AG08396 (cell line): ENCODE measurements around the gene PHLDB3.

ENCODE experiments used
- DNase-seq: peaks from one replicate; pipeline ENCODE4 v3.0.0; 2012; ENCODE audit warnings: low spot score, mixed read lengths

Gene PHLDB3

DNA sequence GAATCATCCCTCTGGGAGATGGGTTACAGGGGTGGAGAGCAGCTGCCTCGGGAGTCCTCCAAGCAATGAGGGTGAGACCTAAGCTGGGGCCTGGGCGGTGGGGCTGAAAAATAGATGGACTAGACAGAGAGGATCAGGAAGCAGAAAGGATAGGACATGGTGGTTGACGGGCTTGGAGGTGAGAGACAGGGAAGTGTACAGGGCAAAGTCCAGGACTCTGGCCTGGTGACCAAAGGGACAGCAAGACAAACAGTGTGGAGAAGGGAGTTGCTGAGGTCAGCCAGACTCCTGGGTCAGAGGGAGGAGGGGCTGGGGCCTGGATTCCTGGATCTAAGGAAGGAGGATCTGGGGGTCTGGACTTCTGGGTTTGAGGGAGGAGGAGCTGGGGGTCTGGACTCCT is 5.5 kb downstream of the PHLDB3 start:
- no peak for DNase-seq

DNA sequence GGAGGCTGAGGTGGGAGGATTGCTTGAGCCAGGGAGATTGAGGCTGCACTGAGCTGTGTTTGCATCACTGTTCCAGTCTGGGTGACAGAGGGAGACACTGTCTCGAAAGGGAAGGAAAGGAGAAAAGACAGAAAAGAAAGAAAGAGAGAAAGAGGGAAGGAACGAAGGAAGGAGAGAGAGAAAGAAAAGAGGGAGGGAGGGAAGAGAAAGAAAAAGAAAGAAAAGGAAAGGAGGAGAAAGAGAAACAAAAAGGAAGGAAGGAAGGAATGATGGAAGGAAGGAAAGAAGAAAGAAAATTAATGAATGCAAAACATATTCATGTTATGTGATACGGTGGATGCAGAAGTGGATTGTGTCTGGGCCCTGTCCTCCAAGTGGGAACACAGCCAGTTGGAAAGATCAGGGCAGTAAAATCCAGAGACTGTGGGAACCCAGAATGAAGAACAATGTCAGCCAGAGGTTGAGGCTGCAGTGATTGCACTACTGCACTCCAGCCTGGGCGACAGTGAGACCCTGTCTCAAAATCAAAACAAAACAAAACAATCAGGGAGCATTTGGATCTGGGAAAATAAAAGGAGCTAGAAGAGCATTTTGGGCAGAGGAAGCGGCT is 6.2 kb downstream of the PHLDB3 start:
- no peak for DNase-seq

DNA sequence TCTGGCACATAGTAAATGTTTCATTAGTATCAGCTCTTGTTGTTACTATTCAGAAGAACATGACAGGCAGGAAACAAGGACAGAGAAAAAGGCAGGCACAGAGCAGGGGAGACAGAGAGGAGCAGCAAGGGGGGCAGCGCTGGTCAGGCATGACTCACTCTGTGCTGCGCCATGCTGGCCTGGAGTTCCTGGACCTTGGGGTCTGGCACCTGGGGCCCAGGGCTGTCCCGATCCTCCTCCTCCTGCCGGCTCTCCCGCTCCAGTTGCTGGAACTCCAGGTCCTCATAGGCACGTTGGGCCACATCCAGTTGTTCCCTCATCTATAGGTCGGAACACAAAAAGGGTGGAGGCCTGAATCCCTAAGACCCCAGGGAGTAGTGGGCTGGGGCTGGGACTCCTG is 7.6 kb downstream of the PHLDB3 start:
- no peak for DNase-seq

DNA sequence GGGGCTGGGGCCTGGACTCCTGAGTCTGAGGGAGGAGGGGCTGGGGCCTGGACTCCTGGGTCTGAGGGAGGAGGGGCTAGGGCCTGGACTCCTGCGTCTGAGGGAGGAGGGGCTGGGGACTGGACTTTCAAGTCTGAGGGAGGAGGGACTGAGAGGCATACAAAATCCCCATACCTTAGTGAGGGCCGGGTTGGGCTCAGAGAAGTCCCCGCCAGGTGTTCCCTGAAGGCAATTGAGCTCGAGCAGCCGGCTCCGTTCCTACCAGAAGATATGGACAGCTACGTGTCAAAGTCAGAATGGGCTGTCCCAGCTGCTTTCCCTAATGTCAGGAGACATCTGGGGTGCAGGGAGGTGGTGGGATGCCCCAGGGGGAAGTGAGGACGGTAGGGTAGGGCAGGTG is 9.5 kb downstream of the PHLDB3 start:
- DNase-seq, result no peak

DNA sequence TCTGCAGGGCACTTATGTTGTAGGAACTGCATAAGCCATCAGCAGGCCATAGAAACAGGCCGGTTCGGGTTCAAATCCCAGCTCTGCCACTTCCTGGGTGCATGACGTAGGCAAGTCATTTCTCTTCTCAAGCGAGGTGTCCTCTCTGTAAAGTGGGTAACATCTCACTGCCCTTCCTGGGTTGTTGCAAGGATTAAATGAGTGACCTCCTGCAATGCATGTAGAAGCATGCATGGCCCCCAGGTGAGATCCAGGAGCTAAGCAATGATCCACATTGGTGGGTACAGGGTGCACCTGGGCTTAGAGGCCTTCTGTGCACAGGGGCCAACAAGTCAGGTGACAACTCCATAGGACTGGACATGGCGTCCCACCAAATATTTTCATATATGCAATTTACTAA is 13.8 kb downstream of the PHLDB3 start:
- DNase-seq, result no peak

DNA sequence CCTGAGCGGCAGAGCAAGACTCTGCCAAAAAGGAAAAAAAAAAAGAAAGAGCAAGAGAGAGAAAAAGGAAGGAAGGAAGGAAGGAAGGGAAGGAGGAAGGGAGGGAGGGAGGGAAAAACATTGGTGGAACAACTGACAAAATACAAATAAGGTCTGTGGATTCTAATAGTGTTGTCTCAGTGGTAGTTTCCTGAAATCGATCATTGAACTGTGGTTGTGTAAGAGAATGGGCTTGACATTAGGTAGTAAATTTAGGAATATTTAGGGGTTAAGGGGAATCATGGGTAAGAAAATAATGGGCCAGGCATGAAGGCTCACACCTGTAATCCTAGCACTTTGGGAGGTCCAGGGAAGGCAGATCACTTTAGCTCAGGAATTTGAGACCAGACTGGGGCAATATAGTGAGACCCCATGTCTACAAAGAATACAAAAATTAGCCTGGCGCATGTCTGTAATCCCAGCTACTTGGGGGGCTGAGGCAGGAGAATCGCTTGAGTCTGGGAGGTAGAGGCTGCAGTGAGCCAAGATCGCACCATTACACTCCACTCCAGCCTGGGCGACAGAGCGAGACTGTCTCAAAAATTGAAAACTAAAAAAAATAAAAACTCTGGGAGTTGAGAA is 14.5 kb downstream of the PHLDB3 start:
- no peak for DNase-seq

DNA sequence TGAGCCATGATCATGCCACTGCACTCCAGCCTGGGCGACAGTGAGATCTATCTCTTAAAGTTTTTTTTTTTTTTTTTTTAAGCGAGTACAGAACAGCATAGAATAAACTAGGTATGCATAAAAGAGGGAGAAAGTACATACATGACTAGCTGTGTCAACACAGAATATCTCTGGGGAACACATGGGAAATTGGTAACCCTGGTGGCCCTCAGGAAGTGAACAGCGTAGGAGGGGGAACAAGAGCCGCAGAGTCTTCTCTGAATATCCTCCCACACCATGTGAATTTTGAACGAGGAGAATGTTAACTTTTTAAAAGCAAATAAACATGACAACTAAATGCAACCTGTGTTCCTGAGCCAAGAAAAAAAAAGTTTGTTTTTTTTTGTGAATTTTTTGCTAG is 15.2 kb downstream of the PHLDB3 start:
- DNase-seq, result no peak

DNA sequence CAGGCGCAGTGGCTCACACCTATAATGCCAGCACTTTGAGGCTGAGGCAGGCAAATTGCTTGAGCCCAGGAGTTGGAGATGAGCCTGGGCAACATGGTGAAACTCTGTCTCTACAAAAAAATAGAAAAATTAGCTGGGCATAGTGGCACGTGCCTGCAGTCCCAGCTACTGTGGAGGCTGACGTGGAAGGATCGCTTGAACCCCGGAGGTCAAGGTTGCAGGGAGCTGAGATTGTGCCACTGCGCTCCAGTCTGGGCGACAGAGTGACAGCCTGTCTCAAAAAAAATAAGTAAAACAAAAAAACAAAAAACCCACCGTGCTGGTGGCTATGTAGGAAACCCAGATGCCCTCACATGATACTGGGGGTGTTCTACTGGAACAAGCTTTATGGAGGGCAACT is 16.4 kb downstream of the PHLDB3 start:
- no peak for DNase-seq

DNA sequence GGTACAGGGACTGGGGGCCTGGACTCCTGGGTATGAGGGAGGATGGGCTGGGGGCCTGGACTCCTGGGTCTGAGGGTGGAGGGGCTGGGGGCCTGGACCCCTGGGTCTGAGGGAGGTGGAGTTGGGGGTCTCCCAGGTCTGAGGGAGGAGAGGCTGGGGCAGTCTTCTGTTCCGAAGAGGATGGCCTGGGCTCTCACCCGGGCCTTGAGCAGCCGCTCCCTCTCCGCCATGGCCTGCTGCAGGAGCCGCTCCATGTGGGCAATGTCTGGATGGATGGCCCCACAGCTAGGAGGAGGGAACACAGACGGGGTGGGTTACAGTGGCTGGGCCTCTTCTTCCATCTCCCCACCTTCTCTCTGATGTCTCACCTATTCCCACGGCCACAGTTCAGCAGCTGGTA is 18.1 kb downstream of the PHLDB3 start:
- no peak for DNase-seq

DNA sequence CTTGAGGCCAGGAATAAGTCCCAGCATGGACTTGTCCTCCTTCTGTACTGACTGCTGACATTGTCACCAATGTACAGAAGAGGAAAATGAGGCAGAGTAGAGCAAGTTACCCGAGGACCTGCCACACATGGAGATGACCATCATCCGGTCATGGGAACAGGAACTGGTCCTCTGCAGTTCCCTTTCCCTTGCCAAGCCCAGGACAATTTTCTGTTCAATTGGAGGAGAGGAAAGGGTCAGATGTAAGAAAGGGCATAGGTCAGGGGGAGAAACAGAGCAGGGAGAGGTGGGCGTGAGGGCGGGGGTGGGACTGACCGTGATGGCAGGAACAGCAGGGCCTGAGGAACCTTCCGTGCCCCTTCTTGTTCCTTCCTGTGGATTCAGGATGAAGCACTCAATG is 18.6 kb downstream of the PHLDB3 start:
- DNase-seq, result no peak

DNA sequence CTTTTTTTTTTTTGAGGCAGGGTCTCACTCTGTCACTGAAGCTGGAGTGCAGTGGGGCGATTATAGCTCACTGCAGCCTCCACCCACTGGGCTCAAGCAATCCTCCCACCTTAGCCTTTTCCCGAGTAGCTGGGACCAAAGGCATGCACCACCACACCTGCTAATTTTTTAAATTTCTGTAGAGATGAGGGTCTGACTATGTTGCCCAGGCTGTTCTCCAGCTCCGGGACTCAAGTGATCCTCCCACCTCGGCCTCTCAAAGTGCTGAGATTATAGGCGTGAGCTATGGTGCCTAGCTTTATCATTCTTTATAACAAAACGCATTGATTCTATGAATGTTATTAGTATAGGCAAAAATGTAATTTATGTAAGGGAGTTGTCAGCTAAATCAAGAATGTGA is 21.3 kb downstream of the PHLDB3 start:
- no peak for DNase-seq

DNA sequence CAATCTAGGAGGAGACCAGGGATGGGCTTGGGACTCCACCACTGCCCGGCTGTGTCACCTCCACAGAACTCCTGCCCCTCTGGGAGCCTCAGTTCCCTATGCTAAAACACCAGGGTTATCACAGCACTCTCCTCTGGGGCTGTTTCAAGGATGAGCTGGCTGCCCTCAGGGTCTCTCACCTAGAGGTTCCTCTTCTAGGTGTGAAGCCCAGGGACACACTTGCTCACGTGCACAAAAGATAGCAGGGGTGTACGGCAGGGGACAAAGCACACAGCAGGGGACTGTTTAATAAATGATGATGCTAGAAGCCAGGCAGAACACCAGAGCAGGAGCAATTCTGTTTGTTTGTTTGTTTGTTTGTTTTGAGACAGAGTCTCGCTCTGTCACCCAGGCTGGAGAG is 22.4 kb downstream of the PHLDB3 start:
- no peak for DNase-seq

DNA sequence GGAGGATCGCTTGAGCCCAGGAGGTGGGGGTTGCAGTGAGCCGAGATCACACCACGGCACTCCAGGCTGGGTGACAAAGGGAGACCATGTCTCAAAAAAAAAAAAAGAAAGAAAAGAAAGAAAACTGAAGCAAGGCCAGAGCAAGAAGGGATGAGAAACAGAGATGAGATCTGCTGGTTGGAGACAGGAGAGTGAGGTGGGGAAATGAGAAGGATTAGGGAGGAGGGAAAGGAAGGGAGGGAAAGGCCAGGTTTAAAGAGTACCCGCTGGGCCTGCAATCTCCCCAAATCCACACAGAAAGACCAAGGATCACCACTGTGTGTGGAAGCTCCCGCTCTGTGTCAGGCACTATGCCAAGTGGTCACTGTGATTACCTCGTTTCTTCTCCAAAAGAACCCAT is 22.8 kb downstream of the PHLDB3 start:
- no peak for DNase-seq

DNA sequence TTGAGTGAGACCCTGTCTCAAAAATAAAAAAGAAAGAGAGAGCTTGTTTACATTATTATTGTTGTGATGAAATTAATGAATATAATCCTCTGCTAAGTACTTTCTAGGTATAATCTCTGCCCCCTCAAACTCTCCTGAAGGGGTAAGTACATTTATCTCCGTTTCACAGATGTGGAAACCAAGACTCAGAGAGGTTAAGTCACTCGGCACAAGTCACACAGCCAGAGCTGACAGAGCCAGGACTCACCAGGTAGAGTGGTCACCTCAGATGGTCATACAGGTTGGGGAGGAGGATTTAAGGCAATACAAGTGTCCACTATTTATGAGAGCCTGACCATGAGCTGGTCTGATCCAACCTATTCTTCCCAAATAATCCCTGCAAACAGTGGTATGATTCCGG is 24.0 kb downstream of the PHLDB3 start:
- DNase-seq, result no peak

DNA sequence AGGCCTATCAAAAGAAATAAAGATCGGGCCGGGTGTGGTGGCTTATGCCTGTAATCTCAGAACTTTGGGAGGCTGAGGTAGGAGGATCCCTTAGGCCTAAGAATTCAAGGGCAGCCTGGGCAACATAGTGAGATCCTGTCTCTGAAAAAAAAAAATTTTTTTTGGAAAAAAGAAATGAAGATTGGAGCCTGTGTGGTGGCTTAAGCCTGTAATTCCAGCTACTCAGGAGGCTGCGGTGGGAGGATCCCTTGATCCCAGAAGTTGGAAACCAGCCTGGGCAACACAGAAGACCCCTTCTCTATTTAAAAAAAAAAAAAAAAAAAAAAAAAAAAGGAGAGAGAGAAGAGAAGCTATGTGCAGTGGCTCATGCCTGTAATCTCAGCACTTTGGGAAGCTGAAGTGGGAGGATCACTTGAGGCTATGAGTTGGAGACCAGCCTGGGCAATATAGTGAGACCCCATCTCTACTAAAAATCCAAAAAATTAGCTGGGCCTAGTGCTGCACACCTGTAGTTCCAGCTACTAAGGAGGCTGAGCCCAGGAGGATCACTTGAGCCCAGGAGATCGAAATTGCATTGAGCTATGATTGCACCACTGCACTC is 24.5 kb downstream of the PHLDB3 start:
- no peak for DNase-seq

DNA sequence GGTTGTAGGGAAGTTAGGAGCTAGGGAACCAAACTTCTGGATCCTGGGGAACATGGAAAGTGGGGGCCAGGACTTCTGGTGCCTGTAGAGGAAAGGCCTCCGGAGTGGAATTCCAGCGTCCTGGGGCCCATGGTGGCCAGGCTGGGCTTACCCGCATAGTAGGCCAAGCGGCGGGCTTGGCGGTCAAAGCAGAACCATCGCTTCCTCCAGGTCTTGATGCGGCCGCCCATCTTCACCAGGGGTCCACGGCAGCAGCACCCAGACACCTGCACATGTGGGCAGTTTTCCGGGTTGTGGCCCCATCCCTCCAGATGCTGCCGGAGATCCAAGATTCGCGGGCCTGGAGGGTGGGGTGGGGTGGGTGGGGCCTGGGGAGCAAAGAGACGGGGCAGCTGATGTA is 25.3 kb downstream of the PHLDB3 start:
- no peak for DNase-seq

DNA sequence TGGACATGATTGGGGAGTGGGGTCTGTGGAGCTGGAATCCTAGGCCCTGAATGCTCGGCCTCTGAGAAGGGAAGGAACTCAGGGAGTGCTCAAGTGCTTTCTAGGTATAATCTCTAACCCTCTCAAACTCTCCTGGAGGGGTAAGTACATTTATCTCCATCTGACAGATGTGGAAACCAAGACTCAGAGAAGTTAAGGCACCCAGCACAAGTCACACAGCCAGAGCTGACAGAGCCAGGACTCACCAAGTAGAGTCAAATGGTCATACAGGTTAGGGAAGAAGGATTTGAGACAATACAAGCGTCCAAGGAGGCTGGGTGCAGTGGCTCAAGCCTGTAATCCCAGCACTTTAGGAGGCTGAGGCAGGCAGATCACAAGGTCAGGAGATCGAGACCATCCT is 26.2 kb downstream of the PHLDB3 start:
- DNase-seq, result no peak

DNA sequence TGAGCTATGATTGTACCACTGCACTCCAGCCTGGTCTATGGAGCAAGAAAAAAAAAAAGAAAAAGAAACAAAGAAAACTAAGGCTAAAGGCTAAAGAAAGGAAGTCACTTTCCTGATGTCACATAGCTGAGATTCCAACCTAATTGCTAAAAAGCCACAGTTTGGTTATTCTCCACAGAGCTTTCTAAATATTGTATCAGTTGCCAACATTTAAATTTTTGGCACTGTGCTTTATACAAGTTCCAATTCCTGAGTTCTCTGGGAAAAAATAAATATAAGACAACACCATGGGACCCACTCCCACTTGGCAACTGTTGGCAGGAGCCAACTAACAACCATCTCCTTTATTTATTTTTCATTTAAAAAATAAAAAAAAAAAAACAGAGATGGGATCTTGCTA is 27.9 kb downstream of the PHLDB3 start:
- peak; percentile 75 for DNase-seq

DNA sequence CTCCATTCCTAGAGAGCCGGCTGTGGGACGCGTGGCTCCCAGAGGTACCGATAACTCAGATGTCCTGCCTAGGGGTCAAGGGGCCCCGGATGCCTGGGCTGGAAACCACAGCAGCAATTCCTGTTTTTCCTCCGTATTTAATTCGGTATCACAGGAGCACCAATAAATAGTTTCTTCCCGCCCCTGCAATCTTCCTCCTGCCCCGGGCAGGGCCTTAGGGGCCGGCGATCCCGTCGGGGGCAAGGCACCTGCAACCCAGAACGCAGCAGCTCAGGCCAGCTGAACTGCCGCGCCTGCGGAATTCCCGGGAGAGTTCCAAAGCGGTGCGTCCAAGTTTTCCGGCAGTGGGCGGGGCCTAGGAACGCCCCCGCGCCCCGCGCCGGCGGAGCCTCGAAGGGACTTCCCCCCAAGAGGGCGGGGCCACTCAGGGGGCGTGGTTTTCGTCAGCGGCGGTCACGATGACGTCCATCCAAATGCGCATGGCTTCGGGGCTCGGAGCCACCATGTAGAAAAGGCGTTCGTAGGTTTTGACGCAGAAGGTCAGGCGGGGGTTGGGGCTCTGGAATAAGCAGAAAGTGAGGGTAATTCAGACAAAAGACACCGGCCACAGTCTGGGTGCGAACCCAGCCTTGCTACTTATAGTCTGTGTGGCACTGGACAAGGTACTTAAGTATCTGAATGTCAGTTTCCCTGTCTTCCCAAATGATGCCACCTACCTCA is 29.4 kb downstream of the PHLDB3 start:
- peak; percentile 93 for DNase-seq

DNA sequence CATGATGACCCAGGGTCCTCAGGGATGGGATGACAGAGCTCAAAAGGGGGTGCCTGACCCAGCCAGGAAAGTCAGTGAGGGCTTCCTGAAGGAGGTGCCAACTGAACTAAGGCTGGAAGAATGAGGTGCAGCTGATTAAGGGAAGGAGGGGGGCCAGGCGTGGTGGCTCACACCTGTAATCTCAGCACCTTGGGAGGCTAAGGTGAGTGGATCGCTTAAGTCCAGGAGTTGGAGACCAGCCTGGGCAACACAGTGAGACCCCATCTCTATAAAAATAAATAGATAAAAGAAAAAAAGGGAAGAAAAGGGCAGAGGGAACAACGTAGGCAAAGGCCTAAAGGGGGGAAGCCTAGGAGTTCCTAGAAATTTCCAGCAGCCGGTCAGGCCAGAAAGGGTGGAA is 30.1 kb downstream of the PHLDB3 start:
- no peak for DNase-seq

DNA sequence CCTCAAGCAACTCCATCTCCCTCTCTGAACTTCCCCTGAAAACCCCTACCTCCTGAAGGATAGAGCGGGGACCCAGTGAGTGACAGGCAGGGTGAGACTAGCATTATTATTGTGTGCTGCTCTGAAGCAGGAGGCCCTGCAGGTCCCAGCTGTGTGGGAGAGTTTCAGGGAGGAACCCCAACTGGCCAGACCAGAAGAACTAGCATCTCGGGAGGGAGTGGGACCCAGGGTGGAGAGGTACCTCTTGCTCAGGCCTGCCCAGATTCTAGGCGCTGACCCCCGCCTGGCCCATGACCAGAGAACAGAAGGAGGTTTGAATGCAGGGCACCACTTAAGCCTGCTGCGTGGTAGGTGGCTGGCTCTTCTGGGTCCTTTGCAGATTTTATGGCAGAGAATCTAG is 33.5 kb downstream of the PHLDB3 start:
- no peak for DNase-seq

DNA sequence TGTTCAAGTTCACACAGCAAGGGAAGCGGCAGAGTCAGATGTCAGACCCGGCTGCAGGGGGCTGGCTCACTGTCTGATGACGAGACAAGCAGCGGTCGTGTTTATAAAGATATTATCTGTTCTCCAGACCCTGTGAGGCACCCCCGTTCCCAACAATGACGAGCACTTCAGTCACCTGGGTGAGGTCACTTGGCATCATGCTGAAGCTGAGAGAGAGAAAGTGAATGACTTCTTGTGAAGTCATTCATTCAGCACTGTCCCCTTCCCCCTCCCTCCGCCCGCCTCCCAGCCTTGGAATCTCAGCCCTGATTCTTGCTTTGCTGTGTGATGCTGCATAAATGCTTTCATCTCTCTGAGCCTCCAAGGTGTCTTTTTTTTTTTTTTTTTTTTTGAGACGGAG is 34.3 kb downstream of the PHLDB3 start:
- DNase-seq, result peak; percentile 54

DNA sequence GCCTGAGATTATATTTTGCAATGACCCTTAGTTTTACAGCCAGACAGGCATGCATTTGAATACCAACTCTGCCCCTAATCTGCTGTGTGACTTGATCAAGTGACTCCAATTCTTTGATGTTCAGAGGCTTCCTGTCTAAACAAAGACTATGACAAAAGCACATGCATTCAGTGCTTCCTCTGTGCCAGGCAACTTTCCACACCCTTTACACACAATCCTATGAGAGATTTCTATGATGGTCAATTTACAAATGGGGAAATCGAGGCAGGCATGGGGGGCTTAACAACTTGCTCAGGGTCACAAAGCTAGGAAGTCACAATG is 35.4 kb downstream of the PHLDB3 start:
- no peak for DNase-seq
